GM12892 (cell line): Measurements from ENCODE around the gene LRRC8C.
A peak's percentile ranks its signal among the peaks of the same experiment; 100 is the strongest.
"Not testable (repeated sequence)": the region's sequence is repeated elsewhere in the genome, so short reads cannot be mapped to it uniquely, and the experiment has no call there.

ENCODE experiments used
- DNase-seq: peaks from one replicate; pipeline ENCODE4 v3.0.0; 2011; ENCODE audit not compliant: insufficient read length
- FAIRE-seq: peaks from 2 replicates; lab custom pipeline; 2011; peaks lifted over from hg19 to GRCh38; lab: Jason Lieb, UNC
- POLR2A ChIP-seq: IDR thresholded peaks from 2 replicates; pipeline ENCODE4 v1.6.1; 2011; ENCODE audit warnings: low read depth, low read length, control low read depth
- POLR2AphosphoS5 ChIP-seq: IDR thresholded peaks from 2 replicates; pipeline ENCODE4 v1.6.1; 2011; ENCODE audit warnings: low read depth, low read length, control low read depth
- TAF1 ChIP-seq: IDR thresholded peaks from 2 replicates; pipeline ENCODE4 v1.6.1; 2011; ENCODE audit warnings: low read depth, mild to moderate bottlenecking, control low read depth, low read length, borderline replicate concordance

LRRC8C gene

GRCh38 chr1:89703469-89703868 lies 70.5 kb downstream of the LRRC8C start:
- TF ChIP-seq POLR2AphosphoS5 (no peak), TAF1 (no peak), POLR2A (no peak)
- FAIRE-seq: no peak

DNA sequence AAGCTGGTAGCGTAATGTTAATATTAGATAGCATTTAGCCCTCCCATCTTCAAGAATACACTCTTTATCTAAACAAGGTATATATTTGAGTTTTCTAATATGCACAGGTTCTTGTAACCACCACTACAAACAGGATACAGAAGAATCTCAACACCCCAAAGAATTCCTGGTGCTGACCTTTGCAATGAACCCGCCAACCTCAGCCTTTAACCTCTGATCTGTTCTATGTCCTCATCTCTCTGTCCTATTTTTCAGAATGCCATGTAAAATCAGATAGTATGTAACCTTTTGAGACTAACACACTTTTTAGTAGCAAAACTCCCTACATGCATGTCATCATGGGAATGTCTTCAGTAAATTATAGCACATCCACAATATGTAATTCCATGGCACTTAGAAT lies 71.1 kb downstream of the LRRC8C start:
- DNase-seq (no peak), FAIRE-seq (peak; percentile 9)
- TF ChIP-seq POLR2AphosphoS5 (no peak), TAF1 (no peak), POLR2A (no peak)

More at GRCh38 chr1:89703469-89703868, 70.5 kb downstream of the LRRC8C start:
- DNase-seq: no peak

DNA sequence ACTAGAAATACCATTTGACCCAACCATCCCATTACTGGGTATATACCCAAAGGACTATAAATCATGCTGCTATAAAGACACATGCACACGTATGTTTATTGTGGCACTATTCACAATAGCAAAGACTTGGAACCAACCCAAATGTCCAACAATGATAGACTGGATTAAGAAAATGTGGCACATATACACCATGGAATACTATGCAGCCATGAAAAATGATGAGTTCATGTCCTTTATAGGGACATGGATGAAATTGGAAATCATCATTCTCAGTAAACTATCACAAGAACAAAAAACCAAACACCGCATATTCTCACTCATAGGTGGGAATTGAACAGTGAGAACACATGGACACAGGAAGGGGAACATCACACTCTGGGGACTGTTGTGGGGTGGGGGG lies 72.0 kb downstream of the LRRC8C start:
- DNase-seq, FAIRE-seq: not testable (repeated sequence)

- FAIRE-seq: no peak
- TF ChIP-seq POLR2A: no peak
- no peak for TF ChIP-seq POLR2AphosphoS5
- TF ChIP-seq TAF1: no peak
- no peak for DNase-seq
These were observed 73.2 kb downstream of the LRRC8C start for GRCh38 chr1:89705901-89706699.

- FAIRE-seq (no peak), DNase-seq (no peak)
- TF ChIP-seq TAF1 (no peak), POLR2AphosphoS5 (no peak), POLR2A (no peak)
These were observed 73.7 kb downstream of the LRRC8C start for GRCh38 chr1:89706700-89707012.

DNA sequence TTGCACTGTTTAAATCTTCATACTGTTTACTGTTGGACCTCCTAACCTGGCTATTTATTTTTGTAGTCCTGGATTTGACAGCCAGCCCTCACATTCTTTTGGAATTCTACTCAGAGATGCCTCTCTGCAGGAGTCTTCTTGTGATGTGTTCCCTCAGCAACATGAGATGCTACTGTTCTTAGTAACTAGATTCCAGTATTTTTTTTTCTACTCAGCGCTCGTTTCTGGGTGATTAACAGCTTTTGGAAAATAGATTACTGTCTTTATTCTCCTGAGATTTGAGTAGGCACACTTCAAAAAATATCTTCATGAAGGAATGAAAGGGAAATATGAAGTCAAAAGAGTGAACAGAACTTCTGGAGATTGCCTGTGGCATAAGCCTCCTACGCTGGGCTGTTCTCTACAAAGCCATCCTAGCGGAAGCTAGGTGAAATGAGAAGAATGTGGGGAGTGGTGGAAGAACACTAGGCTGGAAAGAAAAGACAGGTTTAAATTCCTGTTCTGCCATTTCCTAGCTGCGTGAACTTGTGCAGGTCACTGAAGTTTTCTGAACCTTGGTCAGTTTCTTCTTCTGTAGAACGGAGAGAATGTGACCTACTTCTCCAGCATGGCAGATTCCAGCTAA lies 75.9 kb downstream of the LRRC8C start:
- TF ChIP-seq POLR2AphosphoS5 (no peak), TAF1 (no peak), POLR2A (no peak)
- FAIRE-seq (no peak), DNase-seq (no peak)

DNA sequence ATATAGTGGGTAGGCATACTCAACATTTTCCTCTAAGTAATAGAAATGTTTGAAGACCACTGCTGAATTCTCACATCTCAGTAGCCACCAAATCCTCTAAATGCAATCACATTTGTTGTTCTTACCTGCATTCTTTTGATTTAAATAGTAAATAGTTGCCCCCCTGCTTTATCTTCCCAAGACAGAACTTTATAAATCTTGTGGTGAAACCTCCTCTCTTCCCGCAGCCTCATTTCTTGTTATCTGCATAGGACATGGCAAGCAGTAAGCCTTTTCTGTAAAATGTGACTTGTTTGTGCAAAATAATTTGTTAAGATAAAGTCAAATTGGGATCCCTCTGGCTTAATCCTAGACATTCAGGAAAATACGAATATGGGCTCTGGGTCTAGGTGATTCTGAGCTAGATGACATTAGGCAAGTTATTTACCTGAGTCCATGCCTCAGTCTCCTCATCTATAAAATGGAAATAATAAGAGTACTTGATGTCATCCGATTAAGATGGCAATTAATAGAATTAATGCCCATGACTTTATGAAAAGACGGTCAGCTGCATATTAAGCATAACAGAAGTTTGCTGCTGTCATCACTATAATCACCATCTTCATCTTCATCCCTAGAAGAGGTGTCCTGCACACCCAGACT lies 77.7 kb downstream of the LRRC8C start:
- FAIRE-seq: no peak

DNA sequence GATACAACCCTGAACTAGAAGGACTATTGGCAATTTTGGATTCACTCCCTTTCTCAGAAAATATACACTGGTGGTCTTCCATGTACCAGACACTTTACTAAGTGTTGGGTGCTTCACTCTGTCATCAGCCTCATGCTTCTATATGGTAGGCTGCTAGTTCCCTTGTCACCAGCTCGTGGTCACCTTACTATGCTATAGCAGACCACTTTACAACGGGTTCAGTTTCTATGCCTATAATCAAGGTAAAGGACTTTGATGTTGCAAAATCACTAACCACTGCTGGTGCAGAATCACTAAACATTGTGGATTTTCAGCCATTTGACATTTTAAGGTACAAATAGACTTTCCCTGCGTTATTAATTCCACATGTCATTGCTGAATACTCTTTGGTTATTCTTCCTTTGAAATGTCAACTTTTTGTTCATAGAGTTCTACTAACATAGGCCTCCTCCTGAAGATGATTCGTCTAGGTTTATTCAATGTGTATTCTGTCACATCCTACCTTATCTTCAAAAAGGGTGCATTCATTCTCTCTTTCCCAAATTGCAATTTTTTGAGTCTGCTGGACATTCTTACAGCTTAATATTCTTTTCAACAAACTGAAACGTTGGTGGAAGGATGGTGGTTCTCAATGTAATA lies 78.3 kb downstream of the LRRC8C start:
- no peak for FAIRE-seq
- DNase-seq: no peak
- TF ChIP-seq TAF1: no peak
- no peak for TF ChIP-seq POLR2AphosphoS5

More for the DNA sequence above, 77.7 kb downstream of the LRRC8C start:
- DNase-seq: no peak
- TF ChIP-seq POLR2AphosphoS5: no peak
- TF ChIP-seq TAF1: no peak
- TF ChIP-seq POLR2A: no peak

DNA sequence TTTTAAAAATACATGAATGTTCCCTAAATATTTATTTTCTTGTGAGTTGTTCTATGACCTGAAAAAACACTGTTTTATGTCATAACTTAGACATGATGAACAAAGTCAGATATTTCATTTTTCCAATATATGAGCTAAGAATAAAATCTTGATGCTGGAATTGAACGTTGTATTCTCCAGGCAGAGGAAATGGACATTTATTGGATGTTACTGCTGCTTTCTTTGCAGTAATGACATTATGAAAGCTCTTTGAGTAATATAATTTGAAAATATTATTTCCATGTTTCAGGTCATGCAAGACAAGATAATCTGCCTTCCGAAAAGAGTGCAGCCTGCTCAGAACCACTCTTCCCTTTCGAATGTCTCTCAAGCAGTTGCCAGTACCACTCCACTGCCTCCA lies 79.5 kb downstream of the LRRC8C start:
- FAIRE-seq: no peak
- DNase-seq: no peak
- no peak for TF ChIP-seq POLR2AphosphoS5
- no peak for TF ChIP-seq TAF1
- TF ChIP-seq POLR2A: no peak

DNA sequence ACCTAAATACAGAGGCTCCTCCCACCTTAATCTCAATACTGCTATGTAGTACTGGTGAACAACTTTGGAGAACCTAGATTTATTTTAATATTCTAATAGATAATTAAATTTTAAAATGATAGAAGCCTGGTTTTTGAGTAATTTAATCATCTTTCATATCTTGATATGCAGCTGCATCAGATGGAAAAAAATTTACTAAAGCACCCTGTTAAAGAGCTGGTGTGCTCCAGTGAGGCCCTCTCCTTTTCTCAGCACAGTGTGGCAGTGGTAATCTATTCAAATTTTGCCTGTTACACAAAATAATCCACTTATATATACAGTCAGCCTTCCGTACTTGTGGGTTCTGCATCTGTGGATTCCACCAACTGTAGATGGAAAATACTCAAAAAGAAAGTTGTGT lies 82.8 kb downstream of the LRRC8C start:
- FAIRE-seq: no peak
- TF ChIP-seq POLR2AphosphoS5 (no peak), POLR2A (no peak), TAF1 (no peak)
- no peak for DNase-seq

- no peak for TF ChIP-seq POLR2AphosphoS5
- no peak for TF ChIP-seq POLR2A
- no peak for TF ChIP-seq TAF1
- DNase-seq (no peak), FAIRE-seq (peak; percentile 33)
These were observed 86.8 kb downstream of the LRRC8C start for GRCh38 chr1:89719502-89720306.
